Loucy (cell line): ENCODE data around the gene USP43.

Source experiments
- H2AFZ ChIP-seq: fragments of 200-600 bp; sonication (generic); 2 replicates; pipeline ENCODE4 v1.6.0; 2016; ENCODE audit warnings: antibody characterized with exemption, mild to moderate bottlenecking, low read length, moderate library complexity
- H3F3A ChIP-seq: fragments of 200-600 bp; 2 replicates; pipeline ENCODE4 v1.6.0; 2016; ENCODE audit warnings: antibody characterized with exemption, low read depth, mild to moderate bottlenecking
- H3K27me3 ChIP-seq: fragments of 200-600 bp; sonication (generic); 2 replicates; pipeline ENCODE4 v1.6.1; 2014; ENCODE audit warnings: low read length, mild to moderate bottlenecking; ENCODE audit not compliant: insufficient read depth, poor library complexity, severe bottlenecking
- H3K36me3 ChIP-seq: fragments of 200-600 bp; sonication (generic); 2 replicates; pipeline ENCODE4 v1.6.1; 2016; ENCODE audit warnings: low read length; ENCODE audit not compliant: insufficient read depth
- H3K4me1 ChIP-seq: fragments of 200-600 bp; sonication (generic); 2 replicates; pipeline ENCODE4 v1.5.1; 2014; ENCODE audit warnings: low read length, mild to moderate bottlenecking; ENCODE audit not compliant: insufficient read depth, poor library complexity, severe bottlenecking
- H3K4me2 ChIP-seq: fragments of 200-600 bp; sonication (generic); 2 replicates; pipeline ENCODE4 v1.6.0; 2014; ENCODE audit warnings: antibody characterized with exemption, low read length, low read depth, mild to moderate bottlenecking; ENCODE audit not compliant: poor library complexity, severe bottlenecking
- H3K4me3 ChIP-seq: fragments of 200-600 bp; sonication (generic); 2 replicates; pipeline ENCODE4 v1.5.1; 2014; ENCODE audit warnings: low read length, mild to moderate bottlenecking, mixed read lengths; ENCODE audit not compliant: poor library complexity, severe bottlenecking
- H3K79me2 ChIP-seq: fragments of 200-600 bp; sonication (generic); 2 replicates; pipeline ENCODE4 v1.6.1; 2014; ENCODE audit warnings: low read length; ENCODE audit not compliant: insufficient read depth
- H3K9ac ChIP-seq: fragments of 200-600 bp; sonication (generic); 2 replicates; pipeline ENCODE4 v1.6.0; 2014; ENCODE audit warnings: mild to moderate bottlenecking, low read depth, low read length, moderate library complexity; ENCODE audit not compliant: poor library complexity, severe bottlenecking
- H3K9me2 ChIP-seq: fragments of 200-600 bp; sonication (generic); replicated peaks from 2 replicates; pipeline ENCODE4 v1.6.1; 2016; ENCODE audit warnings: low read depth, low read length, mixed read lengths
- H3K9me3 ChIP-seq: fragments of 200-600 bp; sonication (generic); 2 replicates; pipeline ENCODE4 v1.6.1; 2014; ENCODE audit warnings: mild to moderate bottlenecking, antibody characterized with exemption, low read length, low read depth; ENCODE audit not compliant: insufficient read depth
- H4K20me1 ChIP-seq: fragments of 200-600 bp; sonication (generic); 2 replicates; pipeline ENCODE4 v1.6.0; 2014; ENCODE audit warnings: antibody characterized with exemption, low read length, mild to moderate bottlenecking; ENCODE audit not compliant: insufficient read depth, poor library complexity, severe bottlenecking
- CTCF ChIP-seq: fragments of 200-600 bp; sonication (generic); conservative IDR thresholded peaks from 2 replicates; pipeline ENCODE4 v1.5.1; 2014; ENCODE audit warnings: mild to moderate bottlenecking, antibody characterized with exemption, low read length
- EZH2phosphoT487 ChIP-seq: fragments of 200-600 bp; IDR thresholded peaks from 2 replicates; pipeline ENCODE4 v1.6.1; 2018; ENCODE audit warnings: antibody characterized with exemption, mild to moderate bottlenecking, moderate library complexity, borderline replicate concordance

Gene USP43

GRCh38 chr17:9729034-9729650 lies 83.8 kb downstream of the USP43 start:
- Histone ChIP-seq H3K4me3 (no peak overlapping the region), H3K9ac (no peak overlapping the region), H3K9me2 (no peaks in the 10 kb centered on the region), H3K27me3 (no peaks in the 10 kb centered on the region), H3K36me3 (peaks cover 13% of the 10 kb centered on the region; the same call in 1 of the 2 replicates), H4K20me1 (no peaks in the 10 kb centered on the region), H3K79me2 (no peaks in the 10 kb centered on the region), H3K4me2 (no peak overlapping the region), H3K4me1 (no peaks in the 10 kb centered on the region), H2AFZ (no peak overlapping the region), H3K9me3 (no peaks in the 10 kb centered on the region), H3F3A (no peaks in the 10 kb centered on the region)
- TF ChIP-seq CTCF (peak; percentile 99), EZH2phosphoT487 (no peak)

GRCh38 chr17:9729735-9730420 lies 84.6 kb downstream of the USP43 start:
- no peaks in the 10 kb centered on the region for H3F3A ChIP-seq
- H3K4me1 ChIP-seq: no peaks in the 10 kb centered on the region
- no peak overlapping the region for H3K4me2 ChIP-seq
- no peak overlapping the region for H2AFZ ChIP-seq
- TF ChIP-seq EZH2phosphoT487 (no peak), CTCF (no peak)
- H3K9me2 ChIP-seq: no peaks in the 10 kb centered on the region
- no peak overlapping the region for H3K9ac ChIP-seq
- no peaks in the 10 kb centered on the region for H3K9me3 ChIP-seq
- no peaks in the 10 kb centered on the region for H3K79me2 ChIP-seq
- no peaks in the 10 kb centered on the region for H4K20me1 ChIP-seq
- H3K27me3 ChIP-seq: no peaks in the 10 kb centered on the region
- H3K4me3 ChIP-seq: no peak overlapping the region
- H3K36me3 ChIP-seq: peaks cover 13% of the 10 kb centered on the region; the same call in 1 of the 2 replicates

GRCh38 chr17:9750524-9750923 lies 105.2 kb downstream of the USP43 start:
- no peak for TF ChIP-seq CTCF
- H3K36me3 ChIP-seq: no peaks in the 10 kb centered on the region
- no peak overlapping the region for H3K4me2 ChIP-seq
- H3K9me3 ChIP-seq: no peaks in the 10 kb centered on the region
- H3K27me3 ChIP-seq: no peaks in the 10 kb centered on the region
- no peaks in the 10 kb centered on the region for H3K79me2 ChIP-seq
- no peaks in the 10 kb centered on the region for H3F3A ChIP-seq
- H3K9me2 ChIP-seq: no peaks in the 10 kb centered on the region
- H4K20me1 ChIP-seq: no peaks in the 10 kb centered on the region
- H2AFZ ChIP-seq: no peak overlapping the region
- no peaks in the 10 kb centered on the region for H3K4me1 ChIP-seq
- no peak overlapping the region for H3K9ac ChIP-seq
- H3K4me3 ChIP-seq: no peak overlapping the region
